Omental fat pad (tissue), 4 donors: ENCODE measurements around the gene BOC. TPM values are rescaled to one million over a fixed set of nuclear protein-coding genes. Genes with fewer than 3 reads are reported as not detected.

ENCODE experiments used
- ATAC-seq: fragments of 150-250 bp; one replicate; pipeline ENCODE4 v1.9.1; 2016; ENCODE audit warnings: mild to moderate bottlenecking, moderate library complexity; ENCODE audit not compliant: low FRiP score
- DNase-seq: peaks from one replicate; pipeline ENCODE4 v3.0.0-alpha.2; 2019; ENCODE audit warnings: low spot score
- CTCF ChIP-seq, 3 donors: fragments of 450-650 bp; IDR thresholded peaks; one replicate each; pipeline ENCODE4 v1.5.1; 2016 to 2017; ENCODE audit warnings: antibody characterized with exemption in 3 of 3, mild to moderate bottlenecking in 3 of 3, moderate library complexity in 2 of 3
- total RNA-seq, 4 donors: library from RNA; depleted of rRNA; stranded (reverse); fragments of >200 nt; gene quantifications; one replicate each; pipeline ENCODE4 v1.1.0, GENCODE V29; 2016

BOC gene
- total RNA-seq, 4 donors from 2014 or later, result 28.1 to 103 (median 54.0) TPM

GRCh38 chr3:113212150-113212843 is 940 bp downstream of the BOC start:
- DNase-seq, result no peak

DNA sequence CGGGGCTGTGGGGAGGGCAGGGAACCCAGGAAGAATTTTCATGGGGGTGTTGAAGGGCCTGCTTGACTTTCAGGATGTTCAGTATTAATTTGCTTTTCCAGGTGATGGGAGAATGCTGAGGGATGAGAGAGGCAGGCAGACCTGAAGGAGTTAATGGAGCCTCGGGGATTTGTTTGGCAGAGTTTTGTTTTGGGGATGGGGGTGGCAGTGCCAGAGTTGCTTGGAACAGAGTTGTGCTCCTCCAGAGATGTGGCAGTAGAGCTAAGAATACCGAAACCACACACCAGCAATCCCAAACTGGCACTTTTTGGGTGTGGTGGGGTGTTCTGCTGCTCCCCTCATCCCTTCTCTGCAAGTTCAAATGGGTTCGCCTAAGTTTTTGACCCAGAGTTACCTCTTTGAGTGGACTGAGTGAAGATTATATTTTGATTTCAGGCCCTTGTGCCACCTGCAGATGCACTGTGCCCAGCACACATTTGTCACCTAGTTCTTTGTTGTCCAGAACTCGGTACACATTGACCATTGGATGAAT is 1.6 kb downstream of the BOC start:
- DNase-seq, result no peak
- no peak for ATAC-seq
- TF ChIP-seq CTCF (IDR thresholded peaks at IDR 0.05), result no peak

More at GRCh38 chr3:113212150-113212843, 940 bp downstream of the BOC start:
- ATAC-seq, result peak; percentile 2
- TF ChIP-seq CTCF (IDR thresholded peaks at IDR 0.05), result no peak

- DNase-seq, result no peak
- no peak for TF ChIP-seq CTCF (IDR thresholded peaks at IDR 0.05)
- ATAC-seq, result no peak
Observed at GRCh38 chr3:113213896-113214587, 2.7 kb downstream of the BOC start.

GRCh38 chr3:113214917-113215595 is 3.7 kb downstream of the BOC start:
- ATAC-seq (no peak), DNase-seq (no peak)
- no peak for TF ChIP-seq CTCF (IDR thresholded peaks at IDR 0.05)

DNA sequence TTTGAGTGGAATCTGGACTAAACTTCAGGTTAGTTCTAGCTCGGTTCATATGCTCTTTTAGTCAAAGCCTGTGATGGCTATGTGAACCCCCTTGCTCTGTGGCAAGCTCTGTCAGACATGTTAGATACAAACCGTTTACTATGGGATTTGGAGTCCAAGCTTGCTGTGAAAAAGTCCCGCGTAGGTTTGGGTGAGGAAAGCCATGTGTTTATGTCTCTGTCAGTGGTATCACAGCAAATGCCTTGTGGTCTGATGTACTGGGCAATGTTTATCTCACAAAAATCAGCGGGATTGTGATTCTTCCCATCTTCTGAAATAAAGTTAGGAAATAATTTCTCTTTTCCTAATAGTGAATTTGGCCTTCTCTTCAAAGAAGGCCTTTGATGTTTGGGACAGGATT is 5.0 kb downstream of the BOC start:
- DNase-seq (no peak), ATAC-seq (no peak)
- no peak for TF ChIP-seq CTCF (IDR thresholded peaks at IDR 0.05)

DNA sequence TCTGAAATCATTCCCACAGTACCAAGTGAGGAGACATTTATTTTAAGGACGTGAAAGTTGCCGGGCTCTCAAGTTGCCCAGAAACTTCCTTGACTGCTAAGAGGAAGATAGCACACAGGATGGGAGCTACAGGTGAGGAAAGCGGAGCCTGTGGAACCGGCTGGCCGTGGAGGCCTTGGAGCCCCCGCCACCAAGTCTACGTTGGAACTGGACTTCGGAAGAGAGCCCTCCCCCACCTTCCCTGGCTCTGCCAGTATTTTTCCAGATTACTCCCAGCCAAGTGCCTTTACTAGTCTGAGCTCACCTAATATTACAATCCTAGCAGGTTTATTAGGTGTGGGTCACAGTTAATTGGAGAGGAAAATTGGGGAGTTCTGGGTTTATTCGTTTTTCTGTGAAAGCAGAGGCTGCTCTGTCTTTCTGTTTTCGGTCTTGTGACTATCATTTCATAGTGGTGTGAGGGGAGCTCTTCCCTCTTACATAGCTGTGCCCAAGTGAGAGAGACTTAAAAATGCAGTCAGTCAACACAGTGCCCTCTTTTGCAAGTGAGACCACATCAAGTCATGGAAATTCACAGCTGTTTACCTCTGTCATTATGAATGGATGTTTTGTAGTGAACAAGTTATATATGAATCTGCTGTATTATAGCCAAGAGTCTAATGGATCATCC is 6.8 kb downstream of the BOC start:
- DNase-seq, result no peak
- ATAC-seq, result no peak
- TF ChIP-seq CTCF (IDR thresholded peaks at IDR 0.05), result no peak
